Suprapubic skin (tissue), 4 donors: ENCODE measurements around the gene PPY.

Experiments used
- EP300 ChIP-seq: sonication (generic); formaldehyde crosslinking; IDR thresholded peaks from one replicate; pipeline ENCODE4 v1.6.1; 2017; ENCODE audit warnings: antibody characterized with exemption
- POLR2A ChIP-seq, 2 donors: fragments of 450-650 bp; IDR thresholded peaks; one replicate each; pipeline ENCODE4 v1.6.1; 2017; ENCODE audit warnings: antibody characterized with exemption in 2 of 2, mild to moderate bottlenecking in 2 of 2, moderate library complexity in 2 of 2
- POLR2AphosphoS5 ChIP-seq, 3 donors: sonication (generic); formaldehyde crosslinking; IDR thresholded peaks; one replicate each; pipeline ENCODE4 v1.6.1; 2017; ENCODE audit warnings: antibody characterized with exemption in 3 of 3
- TF ChIP-seq, protein P1 (sequence below), 2 donors: fragments of 200-600 bp in 1 of 2; fragments of 450-650 bp in 1 of 2; sonication (generic) in 1 of 2; IDR thresholded peaks; one replicate each; pipeline ENCODE4 v1.5.1; 2016 to 2019; ENCODE audit warnings: antibody characterized with exemption in 2 of 2, mild to moderate bottlenecking in 1 of 2, moderate library complexity in 1 of 2

DNA sequence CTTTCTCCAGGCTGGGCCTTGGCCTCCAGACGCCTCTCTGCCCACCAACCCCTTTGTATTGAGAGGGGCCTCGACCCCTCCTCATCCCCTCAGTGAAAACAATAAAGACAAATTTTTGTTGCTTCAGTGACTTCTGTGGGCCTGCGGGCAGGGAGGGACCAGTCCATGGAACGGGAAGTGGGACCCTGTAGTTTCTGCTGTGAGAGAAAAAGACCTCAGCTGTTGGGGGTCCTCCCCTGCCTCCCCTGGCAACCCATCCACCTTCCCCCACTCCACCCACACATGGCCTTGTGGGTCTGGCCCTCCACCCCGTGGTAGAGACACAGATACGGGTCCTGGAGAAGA, 3.5 kb downstream of the PPY start:
- TF ChIP-seq, protein P1, sequence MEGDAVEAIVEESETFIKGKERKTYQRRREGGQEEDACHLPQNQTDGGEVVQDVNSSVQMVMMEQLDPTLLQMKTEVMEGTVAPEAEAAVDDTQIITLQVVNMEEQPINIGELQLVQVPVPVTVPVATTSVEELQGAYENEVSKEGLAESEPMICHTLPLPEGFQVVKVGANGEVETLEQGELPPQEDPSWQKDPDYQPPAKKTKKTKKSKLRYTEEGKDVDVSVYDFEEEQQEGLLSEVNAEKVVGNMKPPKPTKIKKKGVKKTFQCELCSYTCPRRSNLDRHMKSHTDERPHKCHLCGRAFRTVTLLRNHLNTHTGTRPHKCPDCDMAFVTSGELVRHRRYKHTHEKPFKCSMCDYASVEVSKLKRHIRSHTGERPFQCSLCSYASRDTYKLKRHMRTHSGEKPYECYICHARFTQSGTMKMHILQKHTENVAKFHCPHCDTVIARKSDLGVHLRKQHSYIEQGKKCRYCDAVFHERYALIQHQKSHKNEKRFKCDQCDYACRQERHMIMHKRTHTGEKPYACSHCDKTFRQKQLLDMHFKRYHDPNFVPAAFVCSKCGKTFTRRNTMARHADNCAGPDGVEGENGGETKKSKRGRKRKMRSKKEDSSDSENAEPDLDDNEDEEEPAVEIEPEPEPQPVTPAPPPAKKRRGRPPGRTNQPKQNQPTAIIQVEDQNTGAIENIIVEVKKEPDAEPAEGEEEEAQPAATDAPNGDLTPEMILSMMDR (IDR thresholded peaks at IDR 0.05), result no peak
- TF ChIP-seq EP300 (no peak), POLR2A (IDR thresholded peaks at IDR 0.05) (no peak), POLR2AphosphoS5 (IDR thresholded peaks at IDR 0.05) (no peak)
